ENCODE data around the gene RHOD. TPM values are rescaled to one million over a fixed set of nuclear protein-coding genes. Genes with fewer than 3 reads are reported as not detected.

The RHOD gene
- total RNA-seq, 2 experiments from 2014 or later, result not detected

- ATAC-seq (no peak), DNase-seq (no peak)
- Mint-ChIP-seq H3K27ac (no peak overlapping the region), H3K4me3 (no peak overlapping the region), H3K36me3 (ENCODE audit: low read depth) (no peaks in the 10 kb centered on the region), H3K4me1 (ENCODE audit: low read depth) (no peaks in the 10 kb centered on the region), H3K27me3 (ENCODE audit: low read depth) (peaks cover 8% of the 10 kb centered on the region), H3K9me3 (ENCODE audit: insufficient read depth) (no peaks in the 10 kb centered on the region)
- POLR2A ChIA-PET, result interaction anchor here (0.6 kb wide), 1 partner anchor 107 kb away, joined by 5 read pairs; no protein-coding TSS in a partner anchor
- CTCF ChIA-PET, result interaction anchor here (1.5 to 2.5 kb wide), 2 partner anchors 8 to 154 kb away, joined by 3 to 12 read pairs; no protein-coding TSS in a partner anchor
Observed at GRCh38 chr11:67073908-67074307, 17.3 kb downstream of the RHOD start.

GRCh38 chr11:67076202-67076601 is 19.6 kb downstream of the RHOD start:
- H3K4me3 Mint-ChIP-seq, result no peak overlapping the region
- no peak overlapping the region for H3K27ac Mint-ChIP-seq
- ChIA-PET CTCF (interaction anchor here (0.9 to 1.3 kb wide), 3 partner anchors 20 to 91 kb away, joined by 3 read pairs; no protein-coding TSS in a partner anchor), POLR2A (no interaction called here)
- peaks cover 8% of the 10 kb centered on the region for H3K27me3 Mint-ChIP-seq (ENCODE audit: low read depth)
- no peaks in the 10 kb centered on the region for H3K9me3 Mint-ChIP-seq (ENCODE audit: insufficient read depth)
- no peaks in the 10 kb centered on the region for H3K36me3 Mint-ChIP-seq (ENCODE audit: low read depth)
- no peaks in the 10 kb centered on the region for H3K4me1 Mint-ChIP-seq (ENCODE audit: low read depth)
- ATAC-seq (no peak), DNase-seq (no peak)

- ATAC-seq, result no peak
Observed at GRCh38 chr11:67079065-67079705, 22.5 kb downstream of the RHOD start.

GRCh38 chr11:67082071-67082791 is 25.6 kb downstream of the RHOD start:
- Mint-ChIP-seq H3K27me3 (ENCODE audit: low read depth) (peaks cover under 1% of the 10 kb centered on the region), H3K4me1 (ENCODE audit: low read depth) (peaks cover 17% of the 10 kb centered on the region), H3K27ac (no peak overlapping the region), H3K4me3 (peak overlapping the region; percentile 15), H3K36me3 (ENCODE audit: low read depth) (no peaks in the 10 kb centered on the region), H3K9me3 (ENCODE audit: insufficient read depth) (no peaks in the 10 kb centered on the region)
- DNase-seq (no peak), ATAC-seq (peak; percentile 22)
- POLR2A ChIA-PET, result interaction anchor here (0.6 to 1.1 kb wide), 4 partner anchors 22 to 187 kb away, joined by 3 to 5 read pairs (median 4); no protein-coding TSS in a partner anchor
- CTCF ChIA-PET, result interaction anchor here (0.7 to 3.5 kb wide), 14 partner anchors 10 to 300 kb away, joined by 3 to 31 read pairs (median 6); partner anchors contain the start of gene KDM2A

More at GRCh38 chr11:67079065-67079705, 22.5 kb downstream of the RHOD start:
- ChIA-PET POLR2A (no interaction called here), CTCF (interaction anchor here (0.8 to 2.7 kb wide), 3 partner anchors 34 to 303 kb away, joined by 3 to 18 read pairs (median 4); no protein-coding TSS in a partner anchor)
- Mint-ChIP-seq H3K4me1 (ENCODE audit: low read depth) (peaks cover 17% of the 10 kb centered on the region), H3K36me3 (ENCODE audit: low read depth) (no peaks in the 10 kb centered on the region), H3K27me3 (ENCODE audit: low read depth) (peaks cover 8% of the 10 kb centered on the region), H3K9me3 (ENCODE audit: insufficient read depth) (no peaks in the 10 kb centered on the region), H3K27ac (no peak overlapping the region), H3K4me3 (no peak overlapping the region)
- DNase-seq, result no peak

GRCh38 chr11:67083786-67084366 is 27.2 kb downstream of the RHOD start:
- ATAC-seq, result no peak
- H3K4me3 Mint-ChIP-seq, result no peak overlapping the region
- peaks cover 17% of the 10 kb centered on the region for H3K4me1 Mint-ChIP-seq (ENCODE audit: low read depth)
- POLR2A ChIA-PET, result no interaction called here
- no peak for DNase-seq
- H3K27me3 Mint-ChIP-seq (ENCODE audit: low read depth), result no peaks in the 10 kb centered on the region
- no peaks in the 10 kb centered on the region for H3K36me3 Mint-ChIP-seq (ENCODE audit: low read depth)
- H3K9me3 Mint-ChIP-seq (ENCODE audit: insufficient read depth), result no peaks in the 10 kb centered on the region
- no peak overlapping the region for H3K27ac Mint-ChIP-seq
- CTCF ChIA-PET, result interaction anchor here (0.6 to 3.5 kb wide), 7 partner anchors 15 to 156 kb away, joined by 3 to 31 read pairs (median 4); partner anchors contain the start of gene KDM2A

- POLR2A ChIA-PET, result no interaction called here
- DNase-seq (no peak), ATAC-seq (no peak)
- Mint-ChIP-seq H3K36me3 (ENCODE audit: low read depth) (no peaks in the 10 kb centered on the region), H3K4me3 (no peak overlapping the region), H3K9me3 (ENCODE audit: insufficient read depth) (no peaks in the 10 kb centered on the region), H3K27me3 (ENCODE audit: low read depth) (no peaks in the 10 kb centered on the region), H3K4me1 (ENCODE audit: low read depth) (peaks cover 17% of the 10 kb centered on the region), H3K27ac (no peak overlapping the region)
- CTCF ChIA-PET, result no interaction called here
Observed at GRCh38 chr11:67085617-67086016, 29.0 kb downstream of the RHOD start.

GRCh38 chr11:67090717-67091116 is 34.1 kb downstream of the RHOD start:
- no peak overlapping the region for H3K27ac Mint-ChIP-seq
- no peak overlapping the region for H3K4me3 Mint-ChIP-seq
- POLR2A ChIA-PET, result no interaction called here
- DNase-seq (no peak), ATAC-seq (no peak)
- H3K36me3 Mint-ChIP-seq (ENCODE audit: low read depth), result no peaks in the 10 kb centered on the region
- H3K9me3 Mint-ChIP-seq (ENCODE audit: insufficient read depth), result no peaks in the 10 kb centered on the region
- H3K4me1 Mint-ChIP-seq (ENCODE audit: low read depth), result no peaks in the 10 kb centered on the region
- no peaks in the 10 kb centered on the region for H3K27me3 Mint-ChIP-seq (ENCODE audit: low read depth)
- CTCF ChIA-PET, result interaction anchor here (1.4 kb wide), 1 partner anchor 10 kb away, joined by 4 read pairs; no protein-coding TSS in a partner anchor

GRCh38 chr11:67095214-67095507 is 38.5 kb downstream of the RHOD start:
- ChIA-PET POLR2A (interaction anchor here (1.1 kb wide), 1 partner anchor 16 kb away, joined by 3 read pairs; no protein-coding TSS in a partner anchor), CTCF (interaction anchor here (0.9 kb wide), 1 partner anchor 16 kb away, joined by 3 read pairs; no protein-coding TSS in a partner anchor)
- H3K27ac Mint-ChIP-seq, result no peak overlapping the region
- DNase-seq (no peak), ATAC-seq (no peak)
- H3K4me3 Mint-ChIP-seq, result no peak overlapping the region
- H3K9me3 Mint-ChIP-seq (ENCODE audit: insufficient read depth), result no peaks in the 10 kb centered on the region
- H3K36me3 Mint-ChIP-seq (ENCODE audit: low read depth), result no peaks in the 10 kb centered on the region
- peaks cover 9% of the 10 kb centered on the region for H3K4me1 Mint-ChIP-seq (ENCODE audit: low read depth)
- no peaks in the 10 kb centered on the region for H3K27me3 Mint-ChIP-seq (ENCODE audit: low read depth)

- H3K4me3 Mint-ChIP-seq, result no peak overlapping the region
Observed at GRCh38 chr11:67098799-67099429, 42.3 kb downstream of the RHOD start.

GRCh38 chr11:67099831-67100324 is 43.2 kb downstream of the RHOD start:
- DNase-seq (peak; percentile 31), ATAC-seq (peak; percentile 28)
- Mint-ChIP-seq H3K4me1 (ENCODE audit: low read depth) (peaks cover 34% of the 10 kb centered on the region), H3K36me3 (ENCODE audit: low read depth) (no peaks in the 10 kb centered on the region), H3K27me3 (ENCODE audit: low read depth) (no peaks in the 10 kb centered on the region), H3K4me3 (no peak overlapping the region), H3K27ac (peak overlapping the region; percentile 86), H3K9me3 (ENCODE audit: insufficient read depth) (no peaks in the 10 kb centered on the region)
- ChIA-PET POLR2A (no interaction called here), CTCF (no interaction called here)

More at GRCh38 chr11:67098799-67099429, 42.3 kb downstream of the RHOD start:
- no peaks in the 10 kb centered on the region for H3K36me3 Mint-ChIP-seq (ENCODE audit: low read depth)
- DNase-seq (no peak), ATAC-seq (no peak)
- peaks cover 25% of the 10 kb centered on the region for H3K4me1 Mint-ChIP-seq (ENCODE audit: low read depth)
- POLR2A ChIA-PET, result interaction anchor here (1.3 kb wide), 1 partner anchor 19 kb away, joined by 3 read pairs; no protein-coding TSS in a partner anchor
- no peaks in the 10 kb centered on the region for H3K27me3 Mint-ChIP-seq (ENCODE audit: low read depth)
- peak overlapping the region; percentile 43 for H3K27ac Mint-ChIP-seq
- CTCF ChIA-PET, result interaction anchor here (0.7 kb wide), 1 partner anchor 16 kb away, joined by 3 read pairs; no protein-coding TSS in a partner anchor
- H3K9me3 Mint-ChIP-seq (ENCODE audit: insufficient read depth), result no peaks in the 10 kb centered on the region

GRCh38 chr11:67102664-67103063 is 46.0 kb downstream of the RHOD start:
- H3K36me3 Mint-ChIP-seq (ENCODE audit: low read depth), result no peaks in the 10 kb centered on the region
- H3K9me3 Mint-ChIP-seq (ENCODE audit: insufficient read depth), result no peaks in the 10 kb centered on the region
- ChIA-PET POLR2A (interaction anchor here (0.6 kb wide), 1 partner anchor 13 kb away, joined by 3 read pairs; no protein-coding TSS in a partner anchor), CTCF (interaction anchor here (2.1 kb wide), 1 partner anchor 11 kb away, joined by 7 read pairs; no protein-coding TSS in a partner anchor)
- no peaks in the 10 kb centered on the region for H3K27me3 Mint-ChIP-seq (ENCODE audit: low read depth)
- no peak for ATAC-seq
- no peak overlapping the region for H3K4me3 Mint-ChIP-seq
- H3K4me1 Mint-ChIP-seq (ENCODE audit: low read depth), result peaks cover 35% of the 10 kb centered on the region
- H3K27ac Mint-ChIP-seq, result peak overlapping the region; percentile 70
- no peak for DNase-seq

Measured in activated CD8-positive, alpha-beta T cell treated with anti-CD3 and anti-CD28 coated beads, Interleukin-2, amount 10 ng/mL, durations not matched to agents 7 days and 5 days (primary cell).